GM12878 (cell line): Measurements from ENCODE around the gene PM20D2. TPM values are rescaled to one million over a fixed set of nuclear protein-coding genes. Genes with fewer than 3 reads are reported as not detected.
A peak's percentile ranks its signal among the peaks of the same experiment; 100 is the strongest.

ENCODE experiments used
- BCL11A ChIP-seq: IDR thresholded peaks from 2 replicates; pipeline ENCODE4 v1.6.1; 2011; ENCODE audit warnings: low read depth, low read length
- BCL3 ChIP-seq: IDR thresholded peaks from 2 replicates; pipeline ENCODE4 v1.6.1; 2011; ENCODE audit warnings: borderline replicate concordance, low read depth, mild to moderate bottlenecking, moderate library complexity, low read length; ENCODE audit not compliant: insufficient read depth, poor library complexity, severe bottlenecking
- CHD2 ChIP-seq: IDR thresholded peaks from 2 replicates; pipeline ENCODE4 v1.6.1; 2011; ENCODE audit warnings: low read depth, low read length, improper control_type of control experiment, borderline replicate concordance
- E2F4 ChIP-seq: IDR thresholded peaks from 2 replicates; pipeline ENCODE4 v1.6.1; 2012; ENCODE audit warnings: low read depth, low read length, improper control_type of control experiment
- ELK1 ChIP-seq: IDR thresholded peaks from 2 replicates; pipeline ENCODE4 v1.6.1; 2012; ENCODE audit warnings: low read depth, low read length, improper control_type of control experiment
- ETV6 ChIP-seq, 2 experiments: fragments of 450-650 bp in 1 of 2; IDR thresholded peaks in 1 of 2; conservative IDR thresholded peaks in 1 of 2; 2 replicates each; pipeline ENCODE4 v1.6.1; 2014; ENCODE audit warnings: antibody characterized with exemption in 1 of 2, borderline replicate concordance in 1 of 2, low read depth in 1 of 2, mild to moderate bottlenecking in 1 of 2, moderate library complexity in 1 of 2
- GATAD2B ChIP-seq: fragments of 450-650 bp; conservative IDR thresholded peaks from 2 replicates; pipeline ENCODE4 v1.6.1; 2017; ENCODE audit warnings: low read depth, mild to moderate bottlenecking, moderate library complexity
- HSF1 ChIP-seq: fragments of 150-350 bp; IDR thresholded peaks from 2 replicates; pipeline ENCODE4 v1.6.1; 2014; ENCODE audit warnings: mild to moderate bottlenecking, low read depth, low read length
- LARP7 ChIP-seq: fragments of 450-650 bp; IDR thresholded peaks from 2 replicates; pipeline ENCODE4 v1.6.1; 2017; ENCODE audit warnings: mild to moderate bottlenecking
- MXI1 ChIP-seq: fragments of 150-350 bp; IDR thresholded peaks from 2 replicates; pipeline ENCODE4 v1.6.1; 2011; ENCODE audit warnings: low read depth, mild to moderate bottlenecking, inconsistent platforms, low read length, improper control_type of control experiment
- NRF1 ChIP-seq: conservative IDR thresholded peaks from 2 replicates; pipeline ENCODE4 v1.6.1; 2011; ENCODE audit warnings: mild to moderate bottlenecking, low read depth, low read length, improper control_type of control experiment
- POLR2AphosphoS5 ChIP-seq: IDR thresholded peaks from 2 replicates; pipeline ENCODE4 v1.6.1; 2011; ENCODE audit warnings: mild to moderate bottlenecking, low read length, inconsistent platforms
- RB1 ChIP-seq: fragments of 450-650 bp; formaldehyde crosslinking; IDR thresholded peaks from 2 replicates; pipeline ENCODE4 v1.6.1; 2017; ENCODE audit warnings: mild to moderate bottlenecking, borderline replicate concordance
- SUPT20H ChIP-seq: IDR thresholded peaks from 2 replicates; pipeline ENCODE4 v1.6.1; 2011; ENCODE audit warnings: low read depth, mild to moderate bottlenecking, low read length, moderate library complexity, borderline replicate concordance; ENCODE audit not compliant: control insufficient read depth
- ZNF592 ChIP-seq: fragments of 450-650 bp; IDR thresholded peaks from 2 replicates; pipeline ENCODE4 v1.6.1; 2017; ENCODE audit warnings: mild to moderate bottlenecking, moderate library complexity
- ZZZ3 ChIP-seq: IDR thresholded peaks from 2 replicates; pipeline ENCODE4 v1.6.1; 2011; ENCODE audit warnings: low read depth; ENCODE audit not compliant: control insufficient read depth, insufficient read length
- polyA plus RNA-seq, 11 experiments: library from polyadenylated mRNA; depleted of rRNA in 4 of 11; unstranded in 6 of 11; stranded (reverse) in 5 of 11; fragments of >200 nt; fragmentation: Nextera tagmentation in 4 of 11; fragmentation: Illumina TruSeq in 1 of 11; extraction: Ambion mirVana in 4 of 11; extraction: Trizol in 1 of 11; gene quantifications; 1 replicate in 1 of 11; 2 replicates in 10 of 11; pipeline versions ENCODE4 v1.2.1 to v1.2.3, GENCODE V29; 2011 to 2016; ENCODE audit warnings: inconsistent platforms in 2 of 11, missing spikeins in 2 of 11, low read depth in 1 of 11
- total RNA-seq, 4 experiments: library from RNA; depleted of rRNA in 3 of 4; stranded (reverse); fragments of >200 nt in 3 of 4; fragmentation: Illumina TruSeq in 1 of 4; extraction: Trizol in 1 of 4; gene quantifications; 2 replicates each; pipeline versions ENCODE4 v1.2.1 to v1.2.3, GENCODE V29; 2013 to 2021

PM20D2 gene
- total and polyA plus RNA-seq, 10 of the 15 experiments (the other 5 are each of a cell fraction or from before 2014, with no cell fraction given) = 7.8 to 23.6 (median 15.7) TPM

- TF ChIP-seq ZNF592 = 0 out of 2 replicates have a peak, but pooled peaks have one; percentile 26
- 0 out of 2 replicates have a peak, but pooled peaks have one; percentile 18 for TF ChIP-seq CHD2
- peak; percentile 47 for TF ChIP-seq BCL3
- TF ChIP-seq ETV6 (conservative IDR thresholded peaks at IDR 0.05 in 1 of 2, IDR thresholded peaks at IDR 0.05 in 1 of 2; ENCODE audit: borderline replicate concordance in 1 of 2, low read depth in 1 of 2) = no peak
- peak; percentile 69 for TF ChIP-seq E2F4
- TF ChIP-seq POLR2AphosphoS5 = peak; percentile 46; the same call in 1 of the 2 replicates
- TF ChIP-seq NRF1 = peak; percentile 54
- peak; percentile 61 for TF ChIP-seq MXI1
- TF ChIP-seq SUPT20H = no peak
- no peak for TF ChIP-seq ELK1
- TF ChIP-seq ZZZ3 = no peak
- TF ChIP-seq HSF1 = no peak
- peak; percentile 94 for TF ChIP-seq LARP7
- peak; percentile 85 for TF ChIP-seq GATAD2B
- no peak for TF ChIP-seq BCL11A
- 0 out of 2 replicates have a peak, but pooled peaks have one; percentile 23 for TF ChIP-seq RB1
Observed at GRCh38 chr6:89145956-89146717, at the start of gene PM20D2 (continued).
